ENCODE results near the gene CD44. TPM values are rescaled to one million over a fixed set of nuclear protein-coding genes. Genes with fewer than 3 reads are reported as not detected.

The CD44 gene
- total RNA-seq, 1 donor from 2014 or later = 548 TPM

GRCh38 chr11:35131094-35131493, 7.9 kb upstream of the CD44 start:
- Histone ChIP-seq H3K36me3 (no peaks in the 10 kb centered on the region), H3K4me1 (no peaks in the 10 kb centered on the region), H3K9me3 (no peaks in the 10 kb centered on the region), H3K27me3 (no peaks in the 10 kb centered on the region), H3K4me3 (no peak overlapping the region), H3K27ac (no peak overlapping the region)
- ATAC-seq (no peak), DNase-seq (no peak)
- intact Hi-C loops (cut with DNase I) = no loop called here
- no peak for TF ChIP-seq CTCF (IDR thresholded peaks at IDR 0.05)

GRCh38 chr11:35131886-35132285, 7.1 kb upstream of the CD44 start:
- DNase-seq (no peak), ATAC-seq (no peak)
- no peak overlapping the region for H3K27ac ChIP-seq
- no peak overlapping the region for H3K4me3 ChIP-seq
- H3K9me3 ChIP-seq = no peaks in the 10 kb centered on the region
- H3K36me3 ChIP-seq = no peaks in the 10 kb centered on the region
- no peak for TF ChIP-seq CTCF (IDR thresholded peaks at IDR 0.05)
- H3K27me3 ChIP-seq = no peaks in the 10 kb centered on the region
- H3K4me1 ChIP-seq = no peaks in the 10 kb centered on the region
- intact Hi-C loops (cut with DNase I) = no loop called here

GRCh38 chr11:35133656-35134055, 5.3 kb upstream of the CD44 start:
- H3K27ac ChIP-seq = no peak overlapping the region
- TF ChIP-seq CTCF (IDR thresholded peaks at IDR 0.05) = no peak
- H3K36me3 ChIP-seq = no peaks in the 10 kb centered on the region
- peaks cover 3% of the 10 kb centered on the region for H3K4me1 ChIP-seq
- no peaks in the 10 kb centered on the region for H3K9me3 ChIP-seq
- intact Hi-C loops (cut with DNase I) = no loop called here
- ATAC-seq (no peak), DNase-seq (no peak)
- H3K4me3 ChIP-seq = no peak overlapping the region
- H3K27me3 ChIP-seq = no peaks in the 10 kb centered on the region

- no peaks in the 10 kb centered on the region for H3K9me3 ChIP-seq
- H3K27me3 ChIP-seq = no peaks in the 10 kb centered on the region
- peaks cover 3% of the 10 kb centered on the region for H3K4me1 ChIP-seq
- ATAC-seq (no peak), DNase-seq (no peak)
- no peak overlapping the region for H3K4me3 ChIP-seq
- intact Hi-C loops (cut with DNase I) = no loop called here
- H3K27ac ChIP-seq = no peak overlapping the region
- no peaks in the 10 kb centered on the region for H3K36me3 ChIP-seq
- TF ChIP-seq CTCF (IDR thresholded peaks at IDR 0.05) = no peak
These were observed 4.4 kb upstream of the CD44 start for GRCh38 chr11:35134403-35135148.

GRCh38 chr11:35135222-35135621, 3.7 kb upstream of the CD44 start:
- no peak for TF ChIP-seq CTCF (IDR thresholded peaks at IDR 0.05)
- H3K27ac ChIP-seq = no peak overlapping the region
- H3K4me3 ChIP-seq = no peak overlapping the region
- intact Hi-C loops (cut with DNase I) = no loop called here
- no peaks in the 10 kb centered on the region for H3K9me3 ChIP-seq
- no peaks in the 10 kb centered on the region for H3K36me3 ChIP-seq
- H3K27me3 ChIP-seq = no peaks in the 10 kb centered on the region
- ATAC-seq (no peak), DNase-seq (no peak)
- peaks cover 3% of the 10 kb centered on the region for H3K4me1 ChIP-seq

- H3K27ac ChIP-seq = no peak overlapping the region
- TF ChIP-seq CTCF (IDR thresholded peaks at IDR 0.05) = no peak
- DNase-seq (no peak), ATAC-seq (no peak)
- peaks cover 13% of the 10 kb centered on the region for H3K4me1 ChIP-seq
- no peaks in the 10 kb centered on the region for H3K36me3 ChIP-seq
- intact Hi-C loops (cut with DNase I) = no loop called here
- H3K9me3 ChIP-seq = no peaks in the 10 kb centered on the region
- H3K4me3 ChIP-seq = no peak overlapping the region
- no peaks in the 10 kb centered on the region for H3K27me3 ChIP-seq
These were observed 2.7 kb upstream of the CD44 start for GRCh38 chr11:35136311-35136710.

Measured in upper lobe of right lung (tissue), 1 donor.